GM12878 (cell line): ENCODE measurements around the gene RNF43.

Experiments
- CREM ChIP-seq: IDR thresholded peaks from 2 replicates; pipeline ENCODE4 v1.6.1; 2014; ENCODE audit warnings: antibody characterized with exemption, low read depth
- CTCF ChIP-seq, 3 experiments: IDR thresholded peaks in 2 of 3; conservative IDR thresholded peaks in 1 of 3; 2 replicates each; pipeline ENCODE4 v1.5.1; 2011; ENCODE audit warnings: low read depth in 3 of 3, low read length in 3 of 3, mild to moderate bottlenecking in 3 of 3, control low read depth in 2 of 3, moderate library complexity in 2 of 3, inconsistent platforms in 1 of 3, mixed read lengths in 1 of 3; ENCODE audit not compliant: control insufficient read depth in 2 of 3, insufficient read depth in 1 of 3; ENCODE audit errors: extremely low read depth in 1 of 3
- EP300 ChIP-seq, 2 experiments: fragments of 150-350 bp in 1 of 2; IDR thresholded peaks; 2 replicates each; pipeline ENCODE4 v1.6.1; 2011 to 2012; ENCODE audit warnings: low read depth in 2 of 2, low read length in 2 of 2, borderline replicate concordance in 1 of 2, improper control_type of control experiment in 1 of 2, inconsistent platforms in 1 of 2; ENCODE audit not compliant: control insufficient read depth in 1 of 2
- EZH2 ChIP-seq: IDR thresholded peaks from 2 replicates; pipeline ENCODE4 v1.6.1; 2012; ENCODE audit warnings: low read depth, mild to moderate bottlenecking, control low read depth, inconsistent platforms, low read length, borderline replicate concordance; ENCODE audit not compliant: control insufficient read depth
- GATAD2B ChIP-seq: fragments of 450-650 bp; conservative IDR thresholded peaks from 2 replicates; pipeline ENCODE4 v1.6.1; 2017; ENCODE audit warnings: low read depth, mild to moderate bottlenecking, moderate library complexity
- MYC ChIP-seq: IDR thresholded peaks from 2 replicates; pipeline ENCODE4 v1.6.1; 2011; ENCODE audit warnings: mild to moderate bottlenecking, low read length, moderate library complexity, inconsistent platforms; ENCODE audit not compliant: insufficient read depth, insufficient replicate concordance, insufficient read length, severe bottlenecking
- SIN3A ChIP-seq: IDR thresholded peaks from 2 replicates; pipeline ENCODE4 v1.6.1; 2012; ENCODE audit warnings: low read depth, low read length, improper control_type of control experiment
- SMC3 ChIP-seq: IDR thresholded peaks from 2 replicates; pipeline ENCODE4 v1.6.1; 2011; ENCODE audit warnings: low read length, improper control_type of control experiment, borderline replicate concordance
- SUPT20H ChIP-seq: IDR thresholded peaks from 2 replicates; pipeline ENCODE4 v1.6.1; 2011; ENCODE audit warnings: low read depth, mild to moderate bottlenecking, low read length, moderate library complexity, borderline replicate concordance; ENCODE audit not compliant: control insufficient read depth
- TARDBP ChIP-seq: IDR thresholded peaks from 2 replicates; pipeline ENCODE4 v1.6.1; 2016; ENCODE audit warnings: borderline replicate concordance
- TBL1XR1 ChIP-seq: IDR thresholded peaks from 2 replicates; pipeline ENCODE4 v1.6.1; 2012; ENCODE audit warnings: low read depth, low read length, improper control_type of control experiment
- YY1 ChIP-seq: IDR thresholded peaks from 2 replicates; pipeline ENCODE4 v1.6.1; 2011; ENCODE audit warnings: low read depth, mild to moderate bottlenecking, low read length
- TF ChIP-seq, protein P1 (sequence below): fragments of 450-650 bp; IDR thresholded peaks from 2 replicates; pipeline ENCODE4 v1.6.1; 2014; ENCODE audit warnings: mild to moderate bottlenecking

GRCh38 chr17:58396173-58396572 is 21.2 kb downstream of the RNF43 start:
- TF ChIP-seq GATAD2B (no peak), CTCF (IDR thresholded peaks at IDR 0.05 in 2 of 3, conservative IDR thresholded peaks at IDR 0.05 in 1 of 3; ENCODE audit: control insufficient read depth in 2 of 3, extremely low read depth in 1 of 3, insufficient read depth in 1 of 3, low read depth in 3 of 3, low read length in 3 of 3) (no peak), SUPT20H (no peak), YY1 (no peak), EZH2 (no peak), MYC (no peak), CREM (no peak), SMC3 (no peak), TBL1XR1 (no peak), EP300 (IDR thresholded peaks at IDR 0.05; ENCODE audit: borderline replicate concordance in 1 of 2, control insufficient read depth in 1 of 2, low read depth in 2 of 2, low read length in 2 of 2) (no peak), TARDBP (no peak), SIN3A (no peak)
- TF ChIP-seq, protein P1, sequence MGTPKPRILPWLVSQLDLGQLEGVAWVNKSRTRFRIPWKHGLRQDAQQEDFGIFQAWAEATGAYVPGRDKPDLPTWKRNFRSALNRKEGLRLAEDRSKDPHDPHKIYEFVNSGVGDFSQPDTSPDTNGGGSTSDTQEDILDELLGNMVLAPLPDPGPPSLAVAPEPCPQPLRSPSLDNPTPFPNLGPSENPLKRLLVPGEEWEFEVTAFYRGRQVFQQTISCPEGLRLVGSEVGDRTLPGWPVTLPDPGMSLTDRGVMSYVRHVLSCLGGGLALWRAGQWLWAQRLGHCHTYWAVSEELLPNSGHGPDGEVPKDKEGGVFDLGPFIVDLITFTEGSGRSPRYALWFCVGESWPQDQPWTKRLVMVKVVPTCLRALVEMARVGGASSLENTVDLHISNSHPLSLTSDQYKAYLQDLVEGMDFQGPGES, result no peak
